ENCODE measurements around the gene GRM8.
"Not testable (repeated sequence)": the region's sequence is repeated elsewhere in the genome, so short reads cannot be mapped to it uniquely, and the experiment has no call there.

GRM8 gene

GRCh38 chr7:126718419-126718818 lies 534.3 kb downstream of the GRM8 start:
- no peak for DNase-seq (ENCODE audit: low spot score)

DNA sequence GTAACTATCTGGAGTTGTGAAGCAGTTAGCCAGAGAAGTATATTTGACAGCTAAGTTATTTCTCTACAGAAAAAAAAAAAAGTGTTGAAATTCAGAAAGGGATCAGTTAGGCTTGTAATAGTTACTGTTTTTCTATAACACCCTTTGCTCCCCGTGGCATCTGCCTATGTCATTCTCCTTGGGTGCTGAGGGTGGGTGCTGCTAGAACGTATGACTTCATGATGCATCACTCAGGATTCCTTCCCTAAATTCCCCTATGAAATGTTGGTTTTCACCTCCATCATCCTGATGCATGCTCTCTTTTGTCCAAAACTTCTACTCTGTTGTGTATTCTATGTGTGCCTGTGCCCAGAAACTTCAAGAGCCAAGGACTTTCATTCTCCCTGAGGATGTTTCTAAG lies 536.4 kb downstream of the GRM8 start:
- DNase-seq (ENCODE audit: low spot score): no peak

GRCh38 chr7:126715076-126715475 lies 537.7 kb downstream of the GRM8 start:
- DNase-seq (ENCODE audit: low spot score): no peak

DNA sequence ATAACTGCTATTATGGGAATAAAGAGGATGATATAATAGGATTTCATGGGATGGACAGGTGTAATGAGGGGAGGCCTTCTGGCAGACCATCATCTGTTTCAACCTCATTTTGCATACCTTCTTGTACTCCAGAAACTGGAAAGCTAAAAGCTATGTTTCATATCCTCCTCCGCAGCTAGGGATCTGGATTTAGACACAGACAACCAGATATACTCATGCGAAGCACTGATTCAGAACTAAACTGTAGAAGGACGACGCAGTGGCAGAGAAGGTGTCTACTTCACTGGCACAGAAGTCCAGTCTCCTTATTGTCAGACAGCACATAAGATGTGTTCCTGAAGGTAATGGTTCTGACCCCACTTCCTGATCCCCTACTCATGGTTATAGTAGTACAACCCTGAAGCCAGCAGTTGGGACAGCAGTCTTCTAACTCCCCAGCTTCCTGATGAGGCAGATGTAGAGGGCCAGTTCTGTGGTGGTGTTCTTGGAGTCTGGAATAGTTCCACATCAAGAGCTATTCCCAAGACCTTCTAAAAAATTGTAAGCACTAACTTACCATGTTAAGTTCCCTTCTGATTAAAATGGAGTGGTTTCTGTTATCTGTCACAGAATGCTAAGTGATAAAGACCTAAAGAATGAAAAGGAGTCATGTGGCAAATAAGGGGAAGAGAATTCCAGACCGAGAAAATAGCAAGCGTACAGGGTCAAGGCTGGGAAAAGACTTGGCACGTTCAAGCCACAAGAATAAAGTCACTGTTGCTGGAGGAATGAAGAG lies 550.3 kb downstream of the GRM8 start:
- DNase-seq (ENCODE audit: low spot score): no peak

- no peak for DNase-seq (ENCODE audit: low spot score)
Observed at GRCh38 chr7:126700807-126701604, 551.7 kb downstream of the GRM8 start.

- DNase-seq (ENCODE audit: low spot score): no peak
Observed at GRCh38 chr7:126699707-126700106, 553.0 kb downstream of the GRM8 start.

DNA sequence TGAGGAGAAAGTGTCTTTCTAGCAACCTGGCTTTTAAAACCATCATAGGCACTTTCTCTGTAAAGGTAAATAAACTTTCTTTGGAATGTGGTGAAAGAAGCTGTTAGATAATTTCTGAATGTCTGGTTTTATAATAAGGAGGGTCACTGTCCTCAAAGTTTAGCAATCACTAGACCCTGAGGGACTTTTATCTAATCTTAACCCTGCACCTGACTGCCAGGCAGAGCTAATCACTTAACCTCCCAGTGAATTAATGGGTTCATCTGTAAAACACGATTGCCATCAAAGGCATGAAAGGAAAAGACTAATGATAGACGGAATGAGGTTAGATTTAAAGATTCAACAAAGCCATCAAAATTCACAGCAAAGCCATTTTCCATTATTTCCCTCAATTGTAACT lies 553.8 kb downstream of the GRM8 start:
- no peak for DNase-seq (ENCODE audit: low spot score)

DNA sequence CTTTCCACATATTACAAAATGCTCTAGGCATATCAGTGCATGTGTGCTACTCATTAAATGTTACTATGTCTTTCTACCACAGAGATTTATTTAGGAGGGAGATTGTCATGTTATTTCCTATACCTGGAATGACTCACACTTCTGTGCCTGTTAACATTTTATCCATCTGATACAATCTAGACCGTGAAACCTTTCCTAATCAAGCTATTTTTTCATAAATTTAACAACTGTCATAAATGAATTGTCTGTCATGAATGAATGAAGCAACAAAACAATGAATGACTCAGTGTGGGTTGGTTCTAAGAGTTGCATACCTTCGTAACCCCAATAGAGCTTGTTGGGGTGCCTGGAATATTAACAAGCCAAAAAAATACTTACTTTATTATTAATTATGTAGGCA lies 554.3 kb downstream of the GRM8 start:
- DNase-seq (ENCODE audit: low spot score): no peak

- DNase-seq (ENCODE audit: low spot score): no peak
Observed at GRCh38 chr7:126696256-126697038, 556.3 kb downstream of the GRM8 start.

DNA sequence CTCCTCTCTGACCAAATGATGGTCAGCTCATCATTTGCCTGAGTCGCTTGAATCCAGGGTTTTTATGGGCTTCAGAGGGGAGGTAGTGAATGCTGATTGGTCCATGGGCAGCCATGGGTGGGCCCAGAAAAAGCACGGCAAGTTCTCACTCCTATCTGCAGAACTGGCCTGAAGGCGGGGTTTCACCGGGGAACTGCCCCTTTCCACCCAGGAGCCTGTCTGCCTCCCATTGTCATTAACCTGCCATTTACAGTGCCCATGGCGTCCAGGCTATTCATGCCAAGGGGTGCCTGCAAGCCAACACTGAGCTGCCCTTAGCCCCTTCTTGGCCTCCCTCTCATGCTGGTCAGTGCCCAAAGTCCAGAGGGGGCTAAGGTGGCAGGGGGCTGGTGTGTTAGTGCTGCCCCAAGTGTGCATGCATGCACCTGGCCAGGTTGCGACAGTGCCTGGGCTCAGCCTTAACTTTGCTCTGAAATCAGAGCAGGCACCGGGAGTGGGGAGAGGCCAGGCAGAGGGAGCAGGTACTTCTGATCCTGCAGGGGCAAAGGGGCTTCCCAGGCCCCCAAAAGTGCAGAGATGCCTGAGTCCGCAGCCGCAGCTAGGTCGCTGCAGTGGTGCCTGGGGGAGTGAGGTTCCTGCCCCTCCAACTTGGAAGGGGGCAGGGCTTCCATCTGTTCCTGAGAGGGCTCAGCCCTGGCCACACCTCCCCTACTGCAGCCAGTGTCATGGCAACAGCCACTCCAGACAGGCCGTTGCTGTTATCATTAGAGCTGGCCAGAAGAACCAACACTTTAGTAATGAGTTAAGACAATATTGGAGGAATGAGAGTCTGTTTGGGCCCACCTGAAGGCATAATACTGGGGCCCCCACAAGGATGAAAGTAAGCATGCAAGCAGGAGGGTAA lies 561.6 kb downstream of the GRM8 start:
- DNase-seq (ENCODE audit: low spot score): no peak

GRCh38 chr7:126690104-126690503 lies 562.6 kb downstream of the GRM8 start:
- DNase-seq (ENCODE audit: low spot score): no peak

DNA sequence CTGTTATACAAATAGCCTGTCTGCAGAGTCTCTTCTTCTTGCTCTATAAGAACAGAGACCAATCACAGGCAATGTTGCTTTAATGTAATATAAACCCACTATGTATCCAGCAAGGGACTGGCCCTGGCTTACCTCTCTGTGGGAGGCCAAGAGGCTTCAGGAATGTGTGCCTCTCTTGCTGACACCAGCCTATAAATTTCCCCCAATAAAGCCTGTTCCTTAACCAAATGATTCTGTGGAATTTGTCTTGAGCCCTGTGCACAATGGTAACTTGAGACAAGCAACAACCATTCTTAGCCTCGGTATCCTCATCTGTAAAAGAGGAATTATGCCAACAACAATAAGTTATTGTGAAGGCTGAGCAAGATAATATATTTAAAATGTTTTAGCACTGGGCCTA lies 563.7 kb downstream of the GRM8 start:
- DNase-seq (ENCODE audit: low spot score): no peak

GRCh38 chr7:126686474-126686873 lies 566.3 kb downstream of the GRM8 start:
- DNase-seq (ENCODE audit: low spot score): no peak

DNA sequence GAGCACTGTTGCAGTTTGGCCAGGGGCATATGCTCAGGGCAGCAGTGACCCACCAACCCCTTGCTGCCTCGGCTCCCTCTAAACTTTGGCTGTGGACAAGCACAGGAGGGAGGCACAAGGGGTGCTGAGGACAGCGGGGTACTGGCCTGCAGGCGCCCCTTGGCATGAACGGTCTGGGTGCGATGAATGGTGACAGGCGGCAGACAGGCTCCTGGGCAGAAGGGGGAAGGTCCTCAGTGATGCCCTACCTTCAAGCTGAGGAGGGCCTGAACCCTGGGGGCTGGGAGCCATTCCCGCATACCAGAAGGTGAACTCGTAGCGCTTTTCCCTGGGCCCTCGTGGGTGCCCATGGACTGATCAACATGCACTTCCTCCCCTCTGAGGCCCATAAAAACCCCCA lies 567.1 kb downstream of the GRM8 start:
- no peak for DNase-seq (ENCODE audit: low spot score)

DNA sequence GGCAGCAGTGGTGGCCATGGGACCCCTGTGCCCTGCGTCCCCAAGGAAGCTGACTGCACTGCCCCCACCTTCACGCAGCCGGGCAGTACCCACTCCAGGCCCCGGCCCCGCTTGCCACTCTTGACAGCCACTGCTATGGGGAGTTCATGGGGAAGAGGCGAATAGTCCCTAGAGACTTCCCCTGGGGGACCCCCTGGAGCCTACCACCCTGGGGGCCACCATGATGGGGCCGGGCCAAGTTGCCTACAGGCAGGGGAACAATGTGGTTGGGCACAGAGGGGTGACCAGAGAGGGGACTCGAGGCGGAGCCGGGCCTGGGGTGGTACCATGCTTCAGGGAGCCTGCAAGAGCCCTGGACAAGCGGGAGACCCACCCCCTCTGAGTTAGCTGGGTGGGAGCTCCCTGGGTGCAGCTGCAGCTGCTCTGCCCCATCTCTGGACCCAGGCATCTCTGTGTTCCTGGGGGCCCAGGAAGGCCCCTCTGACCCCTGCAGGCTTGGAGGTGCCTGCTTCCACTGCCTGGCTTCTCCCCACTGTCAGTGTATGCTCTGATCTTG lies 567.6 kb downstream of the GRM8 start:
- DNase-seq (ENCODE audit: low spot score): no peak

- DNase-seq (ENCODE audit: low spot score): no peak
Observed at GRCh38 chr7:126682176-126682575, 570.6 kb downstream of the GRM8 start.

- DNase-seq (ENCODE audit: low spot score): not testable (repeated sequence)
Observed at GRCh38 chr7:126668762-126669161, 584.0 kb downstream of the GRM8 start.

- no peak for DNase-seq (ENCODE audit: low spot score)
Observed at GRCh38 chr7:126668367-126668752, 584.4 kb downstream of the GRM8 start.

- DNase-seq (ENCODE audit: low spot score): no peak
Observed at GRCh38 chr7:126667742-126668366, 584.9 kb downstream of the GRM8 start.

DNA sequence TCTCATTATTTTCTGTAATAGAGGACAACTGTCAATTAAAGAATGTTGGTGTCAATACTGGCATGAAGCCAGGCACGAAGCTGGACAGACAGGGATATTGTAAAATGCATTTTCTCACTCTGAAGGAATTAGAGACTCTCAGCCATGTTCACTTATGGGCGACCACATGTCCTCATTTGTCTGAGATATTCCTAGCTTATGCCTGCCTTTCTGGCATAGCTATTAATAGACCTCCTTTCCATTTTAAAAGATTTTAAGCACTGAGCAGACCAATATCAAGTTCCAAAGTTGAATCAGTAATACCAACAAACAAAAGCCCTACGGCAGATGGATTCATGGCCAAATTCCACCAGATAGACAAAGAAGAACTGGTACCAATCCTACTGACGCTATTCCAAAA lies 589.9 kb downstream of the GRM8 start:
- no peak for DNase-seq (ENCODE audit: low spot score)

- no peak for DNase-seq (ENCODE audit: low spot score)
Observed at GRCh38 chr7:126659124-126659523, 593.6 kb downstream of the GRM8 start.

Measured in pons (tissue), 1 donor.